Motor neuron (in vitro differentiated cells): ENCODE measurements around the gene ACO1. TPM values are rescaled to one million over a fixed set of nuclear protein-coding genes. Genes with fewer than 3 reads are reported as not detected.
"Not testable (repeated sequence)": the region's sequence is repeated elsewhere in the genome, so short reads cannot be mapped to it uniquely, and the experiment has no call there.

Experiments used
- ATAC-seq, 8 experiments: fragments of 200-7000 bp; cut with Tn5 transposase; replicated peaks in 6 of 8; 2 replicates each; pipeline ENCODE4 v1.8.0; 2021; ENCODE audit warnings: mild to moderate bottlenecking in 8 of 8, moderate library complexity in 8 of 8
- H3K27ac ChIP-seq, 2 donors: fragments of 250-450 bp; sonication (Bioruptor Pico); 2 replicates each; pipeline ENCODE4 v1.9.0; 2021; ENCODE audit warnings: antibody characterized with exemption in 2 of 2, mild to moderate bottlenecking in 2 of 2, moderate library complexity in 1 of 2
- H3K4me1 ChIP-seq, 2 donors: fragments of 250-450 bp; sonication (Bioruptor Pico); replicated peaks in 1 of 2; 2 replicates each; pipeline ENCODE4 v1.6.1; 2021; ENCODE audit warnings: antibody characterized with exemption in 2 of 2, mild to moderate bottlenecking in 2 of 2, moderate library complexity in 1 of 2
- H3K4me3 ChIP-seq, 5 donors: fragments of 250-450 bp; sonication (Bioruptor Pico); 2 replicates each; pipeline ENCODE4 v1.9.0; 2021; ENCODE audit warnings: antibody characterized with exemption in 5 of 5, mild to moderate bottlenecking in 5 of 5, moderate library complexity in 4 of 5
- WGBS, 10 experiments: fragments of 450-650 bp; shearing (Covaris generic); methylation state at CpG; one replicate each; pipeline ENCODE4 v1.0.0; 2022; 5-methylcytosine and 5-hydroxymethylcytosine counted together
- in situ Hi-C, 9 experiments: fragments of 400-800 bp; cut with MboI; loops; one replicate each; pipeline ENCODE4 v1.15.0; 2021; ENCODE audit warnings: low sequenced_read_pairs in 9 of 9, low pct_unique_long_range_greater_than_20kb in 2 of 9; ENCODE audit not compliant: unreplicated experiment in 9 of 9
- total RNA-seq, 8 experiments: library from RNA; unstranded; fragments of 300-600 nt; gene quantifications; 2 replicates each; pipeline versions ENCODE4 v1.2.3 to v1.2.4, GENCODE V29; 2022

The ACO1 gene
- total RNA-seq = 10 to 100 TPM; 13.4 to 44.4 (median 16.0) TPM

GRCh38 chr9:32384364-32385151 is at the start of gene ACO1:
ACO1 (plus strand) TSS chr9:32384643; CDS start chr9:32405507, 20,864 bp downstream.
- peaks cover 0 to 2% of the 10 kb centered on the region in 2 donors for H3K4me1 ChIP-seq
- peak within 1 kb of the TSS; percentile 46 to 67 for H3K27ac ChIP-seq
- in situ Hi-C loops = loop anchor here (10.0 to 25.0 kb wide), 6 partner anchors 178 to 603 kb away; partner anchors contain the start of genes NDUFB6 (in 7 of the 9), SMIM27 (in 3 of the 9) and TOPORS (in 3 of the 9)
- H3K4me3 ChIP-seq = peak within 1 kb of the TSS; percentile 64 to 95 (median 72)
- 0% methylated on average over 1 to 6 of the region's 73 CpGs; no CpG with 5 or more reads in 3 of the 10 experiments for WGBS, 10 experiments
- peak; percentile 89 to 97 (median 93) for ATAC-seq

GRCh38 chr9:32334916-32335895 is 49.2 kb upstream of the ACO1 start:
- Histone ChIP-seq H3K4me1 (no peaks in the 10 kb centered on the region), H3K4me3 (no peak overlapping the region), H3K27ac (no peak overlapping the region)
- ATAC-seq = no peak
- 6 to 95% (median 80%) methylated on average over 1 to 6 of the region's 6 CpGs; no CpG with 5 or more reads in 1 of the 10 experiments for WGBS, 10 experiments
- in situ Hi-C loops = no loop called here

- 14 to 100% (median 94%) methylated on average over 1 to 2 of the region's 2 CpGs; no CpG with 5 or more reads in 1 of the 10 experiments for WGBS, 10 experiments
- no peak for ATAC-seq
- H3K4me3 ChIP-seq = no peak overlapping the region
- in situ Hi-C loops = no loop called here
- H3K27ac ChIP-seq = no peak overlapping the region
- peaks cover 0 to 3% of the 10 kb centered on the region in 2 donors for H3K4me1 ChIP-seq
Measured at GRCh38 chr9:32339424-32339823, 45.0 kb upstream of the ACO1 start.

GRCh38 chr9:32340361-32340760 is 44.1 kb upstream of the ACO1 start:
- in situ Hi-C loops = no loop called here
- H3K4me3 ChIP-seq = no peak overlapping the region
- WGBS, 10 experiments = 0 to 88% (median 58%) methylated on average over 1 to 5 of the region's 5 CpGs; no CpG with 5 or more reads in 2 of the 10 experiments
- no peak for ATAC-seq
- peaks cover 0 to 6% of the 10 kb centered on the region in 2 donors for H3K4me1 ChIP-seq
- no peak overlapping the region for H3K27ac ChIP-seq

GRCh38 chr9:32344551-32345182 is 39.8 kb upstream of the ACO1 start:
- 5 to 43% (median 26%) methylated on average over 1 to 5 of the region's 6 CpGs; no CpG with 5 or more reads in 4 of the 10 experiments for WGBS, 10 experiments
- in situ Hi-C loops = no loop called here
- no peak overlapping the region for H3K4me3 ChIP-seq
- ATAC-seq = peak in 7 of 8 experiments; percentile 47 to 94 (median 74)
- H3K27ac ChIP-seq = no peak overlapping the region
- H3K4me1 ChIP-seq = peaks cover 12 to 14% of the 10 kb centered on the region in 2 donors

GRCh38 chr9:32345243-32345642 is 39.2 kb upstream of the ACO1 start:
- ATAC-seq = peak in 1 of 8 experiments; percentile 16

GRCh38 chr9:32347571-32347970 is 36.9 kb upstream of the ACO1 start:
- WGBS, 10 experiments = 0 to 100% (median 86%) methylated on average over 1 to 2 of the region's 2 CpGs; no CpG with 5 or more reads in 3 of the 10 experiments
- ATAC-seq = no peak
- no peak overlapping the region for H3K27ac ChIP-seq
- H3K4me3 ChIP-seq = no peak overlapping the region
- in situ Hi-C loops = no loop called here
- peaks cover 12 to 15% of the 10 kb centered on the region in 2 donors for H3K4me1 ChIP-seq

More at GRCh38 chr9:32345243-32345642, 39.2 kb upstream of the ACO1 start:
- 10 to 83% (median 63%) methylated on average over 1 to 5 of the region's 5 CpGs; no CpG with 5 or more reads in 3 of the 10 experiments for WGBS, 10 experiments
- peaks cover 12 to 15% of the 10 kb centered on the region in 2 donors for H3K4me1 ChIP-seq
- in situ Hi-C loops = no loop called here
- H3K4me3 ChIP-seq = no peak overlapping the region
- H3K27ac ChIP-seq = no peak overlapping the region

GRCh38 chr9:32348106-32348695 is 36.2 kb upstream of the ACO1 start:
- ATAC-seq = no peak
- no peak overlapping the region for H3K4me3 ChIP-seq
- H3K4me1 ChIP-seq = peaks cover 12 to 15% of the 10 kb centered on the region in 2 donors
- WGBS, 10 experiments = 7 to 96% (median 82%) methylated on average over 2 to 7 of the region's 7 CpGs; no CpG with 5 or more reads in 3 of the 10 experiments
- in situ Hi-C loops = no loop called here
- H3K27ac ChIP-seq = no peak overlapping the region

- Histone ChIP-seq H3K4me1 (peaks cover 12 to 15% of the 10 kb centered on the region in 2 donors), H3K4me3 (no peak overlapping the region), H3K27ac (peak overlapping the region in 1 of 2 donors; percentile 46)
- in situ Hi-C loops = no loop called here
- whole genome bisulfite sequencing, 10 experiments = 40 to 100% (median 90%) methylated on average over 1 to 3 of the region's 3 CpGs; no CpG with 5 or more reads in 2 of the 10 experiments
- peak in 3 of 8 experiments; percentile 16 to 71 (median 62) for ATAC-seq
Measured at GRCh38 chr9:32349013-32349412, 35.4 kb upstream of the ACO1 start.

GRCh38 chr9:32350682-32351081 is 33.8 kb upstream of the ACO1 start:
- in situ Hi-C loops = no loop called here
- Histone ChIP-seq H3K4me3 (no peak overlapping the region), H3K27ac (no peak overlapping the region), H3K4me1 (peaks cover 6 to 15% of the 10 kb centered on the region in 2 donors)
- no peak for ATAC-seq

GRCh38 chr9:32351845-32352244 is 32.6 kb upstream of the ACO1 start:
- peak in 2 of 8 experiments; percentile 56 to 70 for ATAC-seq
- in situ Hi-C loops = no loop called here
- Histone ChIP-seq H3K4me3 (no peak overlapping the region), H3K4me1 (peaks cover 6 to 15% of the 10 kb centered on the region in 2 donors), H3K27ac (no peak overlapping the region)
- WGBS, 10 experiments = 11 to 93% (median 80%) methylated on average over 1 to 3 of the region's 3 CpGs; no CpG with 5 or more reads in 1 of the 10 experiments

GRCh38 chr9:32353476-32353875 is 31.0 kb upstream of the ACO1 start:
- ATAC-seq, in situ Hi-C loops: not testable (repeated sequence)
- WGBS, 10 experiments = 0 to 97% (median 33%) methylated on average over 1 to 3 of the region's 3 CpGs; no CpG with 5 or more reads in 4 of the 10 experiments

More at GRCh38 chr9:32353476-32353875, 31.0 kb upstream of the ACO1 start:
- not testable (repeated sequence) for H3K4me3 ChIP-seq, H3K27ac ChIP-seq
- peaks cover 6 to 13% of the 10 kb centered on the region in 2 donors for H3K4me1 ChIP-seq
